LHCN-M2 (cell line): ENCODE measurements around the gene ATF7. TPM values are rescaled to one million over a fixed set of nuclear protein-coding genes. Genes with fewer than 3 reads are reported as not detected.
"Not testable (repeated sequence)": the region's sequence is repeated elsewhere in the genome, so short reads cannot be mapped to it uniquely, and the experiment has no call there.

ENCODE experiments used
- DNase-seq: peaks from one replicate; pipeline ENCODE4 v3.0.0-alpha.2; 2012; ENCODE audit warnings: low read depth
- polyA plus RNA-seq: library from polyadenylated mRNA; unstranded; fragments of >200 nt; gene quantifications from one replicate; pipeline ENCODE4 v1.2.1, GENCODE V29; 2012; ENCODE audit warnings: missing spikeins
- total RNA-seq: library from RNA; depleted of rRNA; stranded (reverse); fragments of >200 nt; gene quantifications from 2 replicates; pipeline ENCODE4 v1.2.3, GENCODE V29; 2014; rRNA removed

The ATF7 gene
- total RNA-seq: 13.0 and 14.2 TPM in 2 replicates
- polyA plus RNA-seq: 18.6 TPM

DNA sequence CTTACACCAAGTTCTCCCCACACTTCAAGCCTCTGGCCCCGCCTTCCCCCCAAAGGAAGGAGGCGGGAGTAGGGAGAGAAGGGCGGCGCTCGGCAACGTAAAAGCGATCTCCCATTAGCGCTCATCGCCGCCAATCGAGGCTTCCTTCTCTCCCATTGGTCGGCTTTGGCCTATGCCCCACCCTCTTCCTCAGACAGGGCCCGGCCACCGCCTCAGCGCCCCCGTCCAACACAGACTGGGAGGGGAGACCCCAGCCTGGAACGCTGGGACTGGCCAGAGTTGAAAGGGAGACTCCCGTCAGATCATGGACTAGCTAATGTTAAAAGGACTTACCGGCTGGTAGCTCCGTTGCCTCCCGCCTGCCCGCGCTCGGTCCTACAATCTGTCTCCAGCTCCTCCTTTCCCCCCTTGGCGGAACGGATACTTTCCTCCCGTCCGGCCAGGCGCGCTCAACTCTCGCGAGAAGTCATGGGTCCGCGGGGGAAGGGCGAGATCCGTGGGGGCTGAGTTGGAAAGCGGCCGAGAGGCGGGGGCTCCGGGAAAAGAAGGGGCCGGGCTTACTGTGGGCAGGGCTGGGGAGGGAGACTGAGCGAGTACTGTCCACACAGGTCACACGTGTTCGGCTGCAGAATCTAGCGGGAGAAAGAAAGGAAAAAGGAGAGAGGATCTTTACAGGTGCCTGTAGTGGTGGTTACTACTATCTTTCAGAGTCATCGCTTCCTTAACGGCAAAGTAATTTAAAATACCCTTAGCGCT, at the start of gene ATF7:
ATF7 (minus strand) TSS at position 437 of the 756 bp plus-strand sequence. CDS start 25,382 bp downstream, outside the sequence.
- peak; percentile 97 for DNase-seq

DNA sequence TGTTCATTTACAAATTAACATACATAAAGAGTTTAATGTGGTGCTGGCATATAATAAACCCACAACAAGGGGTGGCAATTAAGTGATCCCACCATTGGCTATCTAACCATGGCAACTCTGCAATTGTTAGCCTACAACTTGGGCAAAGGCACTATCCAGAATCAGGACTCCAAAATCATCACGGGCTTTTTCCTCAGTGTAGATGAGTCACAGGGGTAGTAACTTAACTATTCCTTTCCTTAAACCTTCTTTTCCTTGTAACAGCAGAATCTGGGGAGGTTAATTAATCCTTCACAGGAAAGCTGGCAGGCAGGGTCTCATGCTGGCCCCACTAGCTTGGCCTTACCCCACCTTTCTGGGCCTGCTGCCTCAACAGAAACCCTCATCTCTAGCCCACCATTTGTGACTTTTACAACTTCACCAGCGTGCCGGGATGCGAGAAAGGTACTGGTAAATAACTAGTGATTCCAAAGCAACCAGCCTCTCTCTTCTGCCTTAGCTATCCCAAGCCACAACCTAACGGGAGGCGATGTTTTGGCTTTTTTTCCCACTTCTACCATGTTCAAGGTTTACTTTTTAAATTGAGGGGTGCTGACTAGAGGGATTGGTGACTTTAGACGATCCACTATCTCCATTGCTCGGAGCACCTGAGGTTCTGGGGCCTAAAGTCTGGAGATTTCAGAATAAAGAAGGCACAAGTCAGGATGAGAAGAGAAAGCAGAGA, 49.0 kb upstream of the ATF7 start:
- peak; percentile 21 for DNase-seq

DNA sequence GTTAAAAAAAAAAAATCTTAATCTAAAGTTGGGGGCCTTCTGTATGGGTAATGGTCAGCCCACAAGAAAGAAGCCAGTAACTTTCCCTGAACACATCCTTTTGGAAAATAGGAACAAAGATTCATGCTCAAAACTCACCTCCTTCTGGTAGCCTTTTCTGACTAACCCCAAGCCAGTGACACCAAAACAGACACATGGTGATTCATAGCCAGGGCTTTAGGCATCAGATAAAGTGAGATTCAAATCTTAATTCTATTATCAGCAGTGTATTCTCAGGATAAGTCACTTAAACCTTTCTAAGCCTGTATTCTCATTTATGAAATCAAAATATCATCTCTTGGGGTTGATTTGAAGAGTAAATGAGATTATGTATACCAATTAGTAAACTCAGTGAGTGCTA, 44.8 kb upstream of the ATF7 start:
- no peak for DNase-seq

DNA sequence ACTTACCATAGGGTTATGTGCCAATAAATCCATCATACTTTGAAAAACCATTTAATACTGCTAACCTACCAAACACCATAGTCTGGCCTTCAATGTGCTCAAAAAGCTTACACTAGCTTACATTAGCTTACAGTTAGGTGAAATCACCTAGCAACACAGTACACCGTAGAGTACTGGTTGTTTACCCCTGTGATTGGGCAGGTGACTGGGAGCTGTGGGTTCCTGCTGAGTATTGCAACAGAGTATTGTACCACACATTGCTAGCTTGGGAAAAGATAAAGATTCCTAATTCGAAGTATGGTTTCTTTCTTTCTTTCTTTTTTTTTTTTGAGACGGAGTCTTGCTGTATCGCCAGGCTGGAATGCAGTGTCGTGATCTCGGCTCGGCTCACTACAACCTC, 44.1 kb upstream of the ATF7 start:
- DNase-seq: no peak

DNA sequence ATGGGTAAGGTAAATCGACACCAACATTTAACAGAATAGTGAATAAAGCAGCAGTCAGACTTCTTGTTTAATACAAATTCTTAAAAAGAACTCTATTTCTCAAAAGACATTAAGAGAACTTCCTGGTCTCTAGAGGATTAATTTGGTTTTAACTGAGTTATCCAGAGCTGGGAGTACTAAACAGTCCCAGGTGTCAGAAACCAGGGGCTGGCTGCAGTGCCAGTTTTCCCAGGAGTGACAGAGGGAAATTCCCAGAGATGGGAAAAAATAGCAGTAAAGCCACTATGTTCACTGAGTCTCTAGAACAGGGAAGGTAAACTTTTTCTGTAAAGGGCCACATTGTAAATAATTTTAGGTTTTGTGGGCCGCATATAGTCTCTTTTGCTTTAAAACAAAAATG, 40.9 kb upstream of the ATF7 start:
- DNase-seq: no peak

DNA sequence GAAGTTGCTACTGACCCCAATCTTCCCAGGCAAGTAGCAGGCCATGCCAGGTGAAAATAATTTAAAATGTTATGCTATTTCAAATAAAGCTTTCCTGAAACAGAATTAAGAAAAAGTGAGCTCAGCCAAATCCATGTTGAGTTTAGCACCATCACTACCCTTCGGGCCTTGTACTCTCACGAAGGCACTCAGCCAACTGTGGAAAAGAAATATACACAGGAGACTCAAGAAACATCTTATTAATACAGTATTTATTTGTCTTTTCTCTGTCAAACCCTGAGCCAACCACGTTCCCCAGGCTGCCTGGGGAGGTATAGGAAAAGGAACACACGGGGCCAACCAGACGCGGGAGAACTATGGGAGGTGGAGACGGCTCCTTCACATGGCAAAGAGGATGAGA, 38.8 kb upstream of the ATF7 start:
- DNase-seq: no peak

DNA sequence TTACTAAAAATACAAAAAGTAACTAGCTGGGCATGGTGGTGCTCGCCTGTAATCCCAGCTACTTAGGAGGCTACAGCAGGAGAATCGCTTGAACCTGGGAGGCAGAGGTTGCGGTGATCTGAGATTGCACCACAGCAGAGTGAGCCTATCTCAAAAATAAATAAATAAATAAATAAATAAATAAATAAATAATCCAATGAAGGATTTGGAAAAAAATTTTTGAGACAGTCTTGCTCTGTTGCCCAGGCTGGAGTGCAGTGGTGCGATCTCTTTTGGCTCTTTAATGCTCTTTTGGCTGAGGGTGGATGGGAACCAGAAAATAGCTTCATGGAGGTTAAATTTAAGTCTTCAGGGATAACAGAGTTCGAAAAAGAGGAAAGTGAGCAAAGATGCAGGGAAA, 38.0 kb upstream of the ATF7 start:
- DNase-seq: no peak

DNA sequence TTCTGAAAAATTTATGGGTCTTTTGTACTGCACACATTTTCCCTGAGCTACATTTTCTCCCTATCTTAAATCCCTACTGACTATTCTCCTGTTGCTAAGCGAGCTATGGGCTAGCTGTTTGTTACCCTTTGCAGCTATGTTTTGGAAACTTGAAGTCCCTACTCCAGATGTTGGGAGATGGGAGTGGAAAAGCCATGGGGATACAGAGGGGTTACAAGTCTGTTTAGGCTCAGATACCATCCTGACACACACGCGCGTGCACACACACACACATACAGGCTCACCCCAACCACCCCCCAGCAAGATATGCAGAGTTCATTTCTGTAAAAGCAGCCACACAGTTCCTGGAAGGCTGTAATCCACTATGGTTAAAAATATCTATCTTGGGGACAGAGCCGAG, 33.9 kb upstream of the ATF7 start:
- peak; percentile 22 for DNase-seq

DNA sequence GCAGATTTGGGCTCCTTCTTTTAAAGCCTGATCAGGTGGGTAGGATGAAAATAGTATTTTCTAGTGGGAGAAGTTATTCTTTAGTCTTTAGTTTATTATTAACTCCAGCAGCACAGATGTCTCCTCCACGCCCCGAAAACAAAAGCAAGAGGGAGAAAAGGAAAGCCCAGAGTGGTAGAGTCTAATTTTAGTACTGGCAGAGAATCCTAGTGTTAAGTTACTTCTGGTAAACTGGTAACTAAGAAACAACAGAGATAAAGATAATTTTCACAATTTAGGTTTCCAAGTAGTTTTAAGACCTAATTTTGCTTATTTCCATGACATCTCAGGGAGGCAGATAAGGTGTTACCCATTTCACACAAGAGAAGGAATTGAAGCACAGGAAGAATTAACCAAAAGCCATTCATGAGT, 33.4 kb upstream of the ATF7 start:
- peak; percentile 56 for DNase-seq

DNA sequence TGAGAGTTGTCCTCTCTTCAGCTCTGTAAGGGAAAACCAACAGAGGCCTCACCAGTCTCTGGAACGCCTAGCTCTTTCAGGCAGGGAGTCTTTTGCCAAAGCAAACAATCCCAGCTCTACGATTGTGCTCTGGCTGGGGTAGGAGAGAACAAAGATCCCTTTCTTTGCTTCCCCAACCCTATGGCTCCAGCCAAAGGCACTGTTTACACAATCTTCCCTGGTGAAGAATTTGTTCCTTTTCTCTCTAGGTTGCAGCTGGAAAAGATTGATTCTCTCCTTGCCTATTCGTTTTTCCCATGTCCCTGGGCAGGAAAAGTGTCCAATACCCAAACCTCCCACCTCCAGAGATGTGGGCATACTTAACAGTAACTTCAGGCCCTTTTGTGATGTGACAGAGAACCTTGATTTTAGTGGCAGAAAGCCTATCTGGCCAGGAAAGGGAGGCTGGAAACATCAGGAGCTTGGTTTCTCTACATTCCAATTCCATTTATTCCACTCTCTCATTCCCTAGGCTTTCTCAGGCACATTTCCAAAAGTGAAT, 32.9 kb upstream of the ATF7 start:
- peak; percentile 77 for DNase-seq

DNA sequence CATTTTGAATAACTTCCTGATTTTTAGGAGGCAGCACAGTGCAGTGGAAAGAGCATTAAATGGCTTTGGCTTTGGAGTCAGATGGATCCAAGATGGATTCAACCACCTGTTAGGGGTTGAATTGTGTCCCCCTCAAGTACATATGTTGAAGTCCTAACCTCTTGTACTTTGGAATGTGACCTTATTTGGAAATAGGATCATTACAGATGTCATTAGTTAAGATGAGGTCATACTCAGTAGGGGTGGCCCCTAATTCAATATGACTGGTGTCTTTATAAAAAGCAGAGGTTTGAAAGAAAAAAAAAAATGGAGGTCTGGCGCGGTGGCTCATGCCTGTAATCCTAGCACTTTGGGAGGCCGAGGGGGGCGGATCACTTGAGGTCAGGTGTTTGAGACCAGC, 30.9 kb upstream of the ATF7 start:
- DNase-seq: no peak

DNA sequence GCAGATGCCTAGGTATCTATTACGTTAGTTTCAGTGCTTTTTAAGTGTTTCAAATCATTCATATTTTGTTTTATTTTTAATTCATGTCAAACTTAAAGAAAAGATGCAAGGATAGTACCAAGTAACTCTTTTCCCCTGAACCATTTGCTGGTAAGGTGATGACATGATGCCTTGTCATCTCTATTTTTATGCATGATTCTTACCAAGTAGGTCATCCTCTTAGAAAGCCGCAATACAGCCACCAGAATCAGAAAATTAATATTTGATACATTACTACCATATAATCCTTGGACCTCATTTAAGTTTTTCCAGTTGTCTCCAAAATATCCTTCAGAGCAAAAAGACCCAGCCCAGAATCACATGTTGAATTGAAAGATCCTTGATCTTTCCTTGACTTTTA, 27.4 kb upstream of the ATF7 start:
- DNase-seq: no peak

DNA sequence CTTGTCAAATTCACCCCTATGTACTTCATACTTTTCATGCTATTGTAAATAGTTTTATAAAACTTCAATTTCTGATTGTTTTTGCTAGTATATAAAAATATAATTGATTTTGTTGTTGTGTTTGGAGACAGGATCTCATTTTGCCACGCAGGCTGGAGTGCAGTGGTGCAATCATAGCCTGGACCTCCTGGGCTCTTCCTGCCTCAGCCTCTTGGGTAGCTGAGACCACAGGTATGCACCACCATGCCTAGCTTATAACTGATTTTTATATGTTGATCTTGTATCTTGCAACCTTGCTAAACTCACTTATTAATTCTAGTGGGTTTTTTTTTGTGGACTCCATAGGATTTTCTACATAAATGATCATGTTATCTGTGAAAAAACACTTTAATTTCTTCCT, 26.2 kb upstream of the ATF7 start:
- DNase-seq: no peak

DNA sequence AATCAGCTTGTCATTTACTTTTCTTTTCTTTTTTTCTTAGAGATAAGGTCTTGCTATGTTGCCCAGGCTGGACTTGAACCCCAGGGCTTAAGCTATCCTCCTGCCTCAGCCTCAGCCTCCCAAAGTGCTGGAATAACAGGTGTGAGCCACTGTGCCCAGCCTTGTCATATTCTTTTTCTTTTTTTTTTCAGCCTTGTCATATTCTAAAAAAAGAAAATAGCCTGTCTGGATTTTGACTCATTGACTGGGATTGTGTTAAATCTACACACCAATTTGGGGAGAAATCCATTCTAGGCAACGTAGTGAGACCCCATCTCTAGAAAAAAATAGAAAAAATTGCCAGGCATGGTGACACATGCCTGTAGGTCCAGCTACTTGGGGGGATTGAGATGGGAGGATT, 25.6 kb upstream of the ATF7 start:
- DNase-seq: peak; percentile 28

DNA sequence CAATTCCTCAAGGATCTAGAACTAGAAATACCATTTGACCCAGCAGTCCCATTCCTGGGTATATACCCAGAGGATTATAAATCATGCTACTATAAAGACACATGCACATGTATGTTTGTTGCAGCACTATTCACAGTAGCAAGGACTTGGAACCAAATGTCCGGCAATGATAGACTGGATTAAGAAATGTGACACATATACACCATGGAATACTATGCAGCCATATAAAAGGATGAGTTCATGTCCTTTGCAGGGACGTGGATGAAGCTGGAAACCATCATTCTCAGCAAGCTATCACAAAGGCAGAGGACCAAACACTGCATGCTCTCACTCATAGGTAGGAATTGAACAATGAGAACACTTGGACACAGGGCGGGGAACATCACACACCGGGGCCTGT, 20.1 kb upstream of the ATF7 start:
- DNase-seq: not testable (repeated sequence)

DNA sequence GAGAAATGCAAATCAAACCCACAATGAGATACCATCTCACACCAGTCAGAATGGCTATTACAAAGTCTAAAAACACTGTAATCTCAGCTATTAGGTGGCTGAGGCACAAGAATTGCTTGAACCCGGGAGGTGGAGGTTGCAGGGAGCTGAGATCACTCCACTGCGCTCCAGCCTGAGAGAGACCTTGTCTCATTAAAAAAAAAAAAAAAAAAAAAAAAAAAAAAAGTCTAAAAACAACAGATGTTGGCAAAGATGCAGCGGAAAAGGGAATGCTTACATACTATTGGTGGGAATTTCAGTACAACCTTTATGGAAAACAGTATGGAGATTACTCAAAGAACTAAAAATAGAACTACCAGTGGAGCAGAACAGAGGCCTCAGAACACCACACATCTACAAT, 19.0 kb upstream of the ATF7 start:
- DNase-seq: no peak

DNA sequence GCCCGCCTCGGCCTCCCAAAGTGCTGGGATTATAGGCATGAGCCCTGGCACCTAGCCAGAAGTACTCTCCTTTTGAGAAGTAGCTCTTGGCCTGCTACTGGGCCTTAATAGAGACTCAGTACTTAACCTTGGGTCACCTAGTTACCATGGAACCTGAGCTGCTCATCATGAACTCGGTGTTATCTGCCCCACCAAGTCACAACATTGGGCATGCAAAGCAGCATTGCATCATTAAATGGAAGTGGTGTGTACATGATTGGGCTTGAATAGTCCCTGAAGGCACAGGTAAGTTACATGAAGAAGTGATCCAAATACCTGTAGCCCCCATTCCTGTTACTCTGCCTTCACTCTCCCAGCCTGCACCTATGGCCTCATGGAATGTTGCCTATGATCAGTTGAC, 18.0 kb upstream of the ATF7 start:
- no peak for DNase-seq

DNA sequence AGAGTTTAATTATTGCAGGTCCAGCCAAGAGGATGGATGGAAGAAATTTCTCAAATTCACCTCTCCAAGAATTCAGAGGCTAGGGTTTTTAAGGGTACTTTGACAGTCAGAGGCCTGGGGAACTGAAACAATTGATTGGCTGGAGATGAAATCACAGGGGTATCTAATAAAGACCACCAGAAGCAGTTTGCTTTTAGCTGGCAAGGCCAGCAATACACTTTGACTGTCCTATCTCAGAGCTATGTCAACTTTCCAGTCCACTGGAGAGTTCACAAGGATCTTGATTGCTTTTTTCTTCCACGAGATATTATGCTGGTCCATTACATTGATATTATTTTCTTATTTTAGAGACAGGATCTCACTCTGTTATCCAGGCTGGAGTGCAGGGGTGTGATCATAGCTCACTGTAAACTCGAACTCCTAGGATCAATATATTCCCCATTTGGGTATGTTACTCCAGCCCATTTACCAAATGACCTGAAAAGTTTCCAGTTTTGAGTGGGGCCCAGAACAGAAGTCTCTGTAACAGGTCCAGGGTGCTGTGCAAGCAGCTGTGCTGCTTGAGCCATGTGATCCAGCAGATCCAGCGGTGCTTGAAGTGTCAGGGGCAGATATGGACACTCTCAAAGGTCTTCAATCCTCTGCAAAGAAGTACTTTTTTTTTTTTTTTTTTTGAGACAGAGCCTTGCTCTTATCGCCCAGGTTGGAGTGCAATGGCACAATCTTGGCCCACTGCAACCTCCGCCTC, 17.2 kb upstream of the ATF7 start:
- no peak for DNase-seq

DNA sequence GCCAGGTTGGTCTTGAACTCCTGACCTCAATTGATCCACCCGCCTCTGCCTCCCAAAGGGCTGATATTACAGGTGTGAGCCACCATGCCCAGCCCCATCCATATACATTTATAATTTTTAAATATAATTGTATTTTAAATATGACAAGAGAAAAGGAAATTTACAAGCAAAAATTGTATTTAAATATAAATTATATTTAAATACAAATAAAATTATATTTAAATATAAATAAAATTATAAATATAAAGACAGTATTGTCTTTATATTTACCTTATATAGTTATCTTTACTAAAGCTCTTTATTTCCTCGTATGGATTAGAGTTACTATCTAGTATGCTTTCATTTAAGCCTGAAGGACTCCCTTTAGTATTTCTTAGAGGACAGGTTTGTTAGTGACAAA, 11.9 kb upstream of the ATF7 start:
- DNase-seq: no peak

DNA sequence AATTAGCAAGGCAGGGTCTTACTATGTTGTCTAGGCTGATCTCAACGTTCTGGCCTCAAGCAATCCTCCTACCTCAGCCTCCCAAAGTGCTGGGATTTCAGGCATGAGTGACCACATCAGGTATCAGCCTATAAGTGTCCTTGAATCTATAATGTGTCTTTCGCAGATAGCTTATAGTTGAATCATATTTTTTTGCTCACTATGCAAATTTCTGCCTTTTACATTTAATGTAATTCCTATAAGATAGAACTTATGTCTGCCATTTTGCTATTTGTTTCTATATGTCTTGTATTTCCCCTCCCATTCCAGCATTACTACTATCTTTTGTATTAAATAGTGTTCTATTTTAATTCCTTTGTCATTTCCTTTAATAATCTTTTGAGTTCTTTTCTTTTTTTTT, 10.5 kb upstream of the ATF7 start:
- DNase-seq: no peak

DNA sequence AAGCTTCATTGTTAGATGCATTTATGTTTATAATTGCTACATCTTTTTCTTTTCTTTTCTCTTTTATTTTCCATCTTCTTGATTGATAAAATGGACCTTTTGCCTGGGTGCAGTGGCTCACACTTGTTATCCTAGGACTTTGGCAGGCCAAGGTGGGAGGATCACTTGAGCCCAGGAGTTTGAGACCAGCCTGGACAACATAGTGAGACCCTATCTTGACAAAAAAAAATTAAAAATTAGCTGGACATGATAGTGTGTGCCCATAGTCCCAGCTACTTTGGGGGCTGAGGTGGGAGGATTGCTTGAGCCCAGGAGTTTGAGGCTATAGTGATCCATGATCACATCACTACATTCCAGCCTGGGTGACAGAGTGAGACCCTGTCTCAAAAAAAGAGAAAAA, 9.5 kb upstream of the ATF7 start:
- not testable (repeated sequence) for DNase-seq

DNA sequence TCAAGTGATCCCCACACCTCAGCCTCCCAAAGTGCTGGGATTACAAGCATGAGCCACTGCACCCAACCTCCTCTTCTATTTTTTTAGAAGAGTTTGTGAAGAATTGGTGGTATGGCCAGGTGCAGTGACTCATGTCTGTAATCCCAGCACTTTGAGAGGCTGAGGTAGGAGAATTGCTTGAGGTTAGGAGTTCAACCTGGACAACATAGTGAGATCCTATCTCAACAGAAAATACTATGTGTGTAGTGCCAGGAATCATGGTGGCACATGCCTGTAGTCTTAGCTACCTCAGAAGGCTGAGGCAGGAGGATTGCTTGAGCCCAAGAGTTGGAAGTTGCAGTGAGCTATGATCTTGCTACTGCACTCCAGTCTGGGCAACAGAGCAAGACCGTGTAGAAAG, 5.5 kb upstream of the ATF7 start:
- no peak for DNase-seq
